ENCODE results near the gene TCHHL1. TPM values are rescaled to one million over a fixed set of nuclear protein-coding genes. Genes with fewer than 3 reads are reported as not detected.

Gene TCHHL1
- total RNA-seq, 2 donors from 2014 or later, result not detected

DNA sequence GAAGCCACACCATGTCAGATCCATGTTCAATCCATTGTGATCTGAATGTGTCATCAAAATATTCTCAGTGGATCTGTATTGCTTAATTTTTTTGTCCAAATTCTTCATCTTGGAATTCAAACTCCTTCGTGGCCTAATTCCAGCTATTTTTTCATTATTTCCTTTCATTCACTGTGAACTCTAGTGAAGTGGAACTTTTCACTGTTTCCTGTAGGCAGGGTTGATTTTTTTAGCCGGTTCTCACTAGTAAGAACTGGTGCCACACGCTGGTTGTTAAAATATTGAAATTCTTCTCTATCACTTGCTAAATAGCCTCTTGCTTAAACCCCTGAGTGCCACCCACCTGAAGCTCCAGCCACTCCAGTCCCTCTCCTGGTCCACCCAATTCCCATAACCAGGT lies 44.5 kb downstream of the TCHHL1 start:
- intact Hi-C loops (cut with DNase I), result no loop called here
- Histone ChIP-seq H3K4me3 (no peak overlapping the region), H3K9ac (ENCODE audit: low read depth in 2 of 2, low read length in 2 of 2) (no peak overlapping the region), H3K27ac (no peak overlapping the region), H3K27me3 (no peaks in the 10 kb centered on the region), H3K36me3 (no peaks in the 10 kb centered on the region), H3K9me3 (no peaks in the 10 kb centered on the region), H3K4me1 (peaks cover 5% of the 10 kb centered on the region)
- DNase-seq, result no peak
- TF ChIP-seq, protein P1, sequence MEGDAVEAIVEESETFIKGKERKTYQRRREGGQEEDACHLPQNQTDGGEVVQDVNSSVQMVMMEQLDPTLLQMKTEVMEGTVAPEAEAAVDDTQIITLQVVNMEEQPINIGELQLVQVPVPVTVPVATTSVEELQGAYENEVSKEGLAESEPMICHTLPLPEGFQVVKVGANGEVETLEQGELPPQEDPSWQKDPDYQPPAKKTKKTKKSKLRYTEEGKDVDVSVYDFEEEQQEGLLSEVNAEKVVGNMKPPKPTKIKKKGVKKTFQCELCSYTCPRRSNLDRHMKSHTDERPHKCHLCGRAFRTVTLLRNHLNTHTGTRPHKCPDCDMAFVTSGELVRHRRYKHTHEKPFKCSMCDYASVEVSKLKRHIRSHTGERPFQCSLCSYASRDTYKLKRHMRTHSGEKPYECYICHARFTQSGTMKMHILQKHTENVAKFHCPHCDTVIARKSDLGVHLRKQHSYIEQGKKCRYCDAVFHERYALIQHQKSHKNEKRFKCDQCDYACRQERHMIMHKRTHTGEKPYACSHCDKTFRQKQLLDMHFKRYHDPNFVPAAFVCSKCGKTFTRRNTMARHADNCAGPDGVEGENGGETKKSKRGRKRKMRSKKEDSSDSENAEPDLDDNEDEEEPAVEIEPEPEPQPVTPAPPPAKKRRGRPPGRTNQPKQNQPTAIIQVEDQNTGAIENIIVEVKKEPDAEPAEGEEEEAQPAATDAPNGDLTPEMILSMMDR (IDR thresholded peaks at IDR 0.05), result no peak

DNA sequence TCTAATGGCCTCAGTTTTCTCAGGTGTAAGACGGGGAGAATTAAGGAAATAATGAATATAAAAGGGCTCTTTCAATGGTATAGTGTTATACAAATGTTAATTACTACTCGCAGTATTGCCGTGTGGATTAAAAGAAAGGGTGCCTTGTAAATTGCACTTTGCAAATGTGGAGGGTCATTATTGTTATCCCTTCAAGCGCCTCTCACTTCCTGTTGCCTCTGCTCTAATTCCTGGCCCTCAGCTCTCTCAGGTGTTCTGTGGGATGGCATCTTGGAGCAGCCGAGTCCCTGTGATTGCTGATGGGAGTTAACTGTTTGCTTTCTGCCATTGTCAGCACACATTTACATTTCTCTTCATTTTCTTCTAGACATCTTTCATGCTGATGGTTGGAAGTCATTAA lies 45.0 kb downstream of the TCHHL1 start:
- intact Hi-C loops (cut with DNase I), result no loop called here
- H3K9me3 ChIP-seq, result no peaks in the 10 kb centered on the region
- TF ChIP-seq, protein P1 (IDR thresholded peaks at IDR 0.05), result no peak
- H3K27me3 ChIP-seq, result no peaks in the 10 kb centered on the region
- H3K4me3 ChIP-seq, result no peak overlapping the region
- peaks cover 5% of the 10 kb centered on the region for H3K4me1 ChIP-seq
- no peak overlapping the region for H3K27ac ChIP-seq
- no peak for DNase-seq
- H3K36me3 ChIP-seq, result no peaks in the 10 kb centered on the region
- H3K9ac ChIP-seq (ENCODE audit: low read depth in 2 of 2, low read length in 2 of 2), result no peak overlapping the region

DNA sequence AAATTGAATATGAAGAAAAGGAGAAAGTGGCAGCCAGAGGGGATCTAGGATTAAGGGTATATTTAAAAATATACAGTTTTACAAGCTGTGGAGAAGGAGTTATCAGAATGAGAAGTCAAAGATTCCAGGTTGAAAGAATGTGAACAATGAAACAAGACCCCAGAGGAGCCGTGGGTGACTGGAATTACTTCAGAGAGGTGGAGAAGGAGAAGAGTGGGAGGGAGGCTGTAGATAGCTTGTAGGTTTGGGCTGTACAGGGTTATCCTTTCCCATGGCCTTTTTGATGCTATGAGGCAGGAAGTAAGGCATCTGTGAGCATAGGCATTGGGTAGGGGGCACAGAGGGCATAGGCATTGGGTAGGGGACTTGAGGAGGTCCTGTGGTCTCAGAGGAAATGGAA lies 46.8 kb downstream of the TCHHL1 start:
- H3K4me3 ChIP-seq, result no peak overlapping the region
- peaks cover 1% of the 10 kb centered on the region for H3K4me1 ChIP-seq

DNA sequence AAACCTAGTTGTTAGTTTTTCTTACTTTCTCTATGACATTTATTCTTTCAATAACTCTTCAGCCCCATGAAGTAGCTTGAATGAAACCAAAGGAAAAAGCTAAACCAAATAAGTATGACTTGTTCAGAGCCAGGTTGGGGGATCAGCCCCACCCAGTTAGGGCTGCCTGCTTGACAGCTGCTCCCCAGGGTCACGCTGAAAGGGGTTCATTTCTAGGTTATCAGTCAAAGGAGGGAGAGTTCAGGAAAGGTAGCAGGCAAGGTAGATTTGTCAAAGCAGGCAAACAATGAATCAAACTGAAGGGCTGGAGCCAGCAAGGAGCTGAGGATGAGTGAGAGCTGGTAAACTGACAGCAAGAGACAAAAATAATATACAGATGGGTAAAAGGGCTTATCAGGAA lies 49.0 kb downstream of the TCHHL1 start:
- intact Hi-C loops (cut with DNase I), result no loop called here
- Histone ChIP-seq H3K36me3 (no peaks in the 10 kb centered on the region), H3K9ac (ENCODE audit: low read depth in 2 of 2, low read length in 2 of 2) (no peak overlapping the region), H3K4me3 (no peak overlapping the region), H3K9me3 (no peaks in the 10 kb centered on the region), H3K27ac (no peak overlapping the region), H3K27me3 (no peaks in the 10 kb centered on the region), H3K4me1 (no peaks in the 10 kb centered on the region)
- TF ChIP-seq, protein P1 (IDR thresholded peaks at IDR 0.05), result no peak
- no peak for DNase-seq

More for the DNA sequence above, 46.8 kb downstream of the TCHHL1 start:
- H3K27ac ChIP-seq, result no peak overlapping the region
- no peaks in the 10 kb centered on the region for H3K27me3 ChIP-seq
- no peaks in the 10 kb centered on the region for H3K9me3 ChIP-seq
- no peak for DNase-seq
- H3K9ac ChIP-seq (ENCODE audit: low read depth in 2 of 2, low read length in 2 of 2), result no peak overlapping the region
- TF ChIP-seq, protein P1 (IDR thresholded peaks at IDR 0.05), result no peak
- no peaks in the 10 kb centered on the region for H3K36me3 ChIP-seq
- intact Hi-C loops (cut with DNase I), result no loop called here

DNA sequence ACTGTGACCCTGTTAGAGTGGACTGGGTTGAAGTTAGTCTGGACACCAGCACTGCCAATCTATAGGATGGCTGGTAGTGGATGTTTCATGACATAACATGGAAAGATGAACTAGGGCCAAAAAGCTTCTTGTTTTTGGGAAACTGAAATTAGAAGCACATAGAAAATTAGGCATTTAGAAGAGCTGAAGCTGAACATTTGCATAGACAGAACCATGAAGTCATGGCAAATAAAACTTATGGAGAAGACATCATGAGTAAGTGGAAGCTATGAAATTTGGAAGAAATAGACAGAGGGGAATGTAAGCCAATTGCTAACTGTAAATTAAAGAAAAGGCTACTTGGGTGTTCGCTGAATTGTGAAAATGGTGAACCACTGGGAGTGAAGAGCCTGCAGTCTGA lies 49.4 kb downstream of the TCHHL1 start:
- no peak overlapping the region for H3K27ac ChIP-seq

More for the DNA sequence above, 49.4 kb downstream of the TCHHL1 start:
- Histone ChIP-seq H3K36me3 (no peaks in the 10 kb centered on the region), H3K4me3 (no peak overlapping the region), H3K4me1 (no peaks in the 10 kb centered on the region), H3K9ac (ENCODE audit: low read depth in 2 of 2, low read length in 2 of 2) (no peak overlapping the region), H3K9me3 (no peaks in the 10 kb centered on the region), H3K27me3 (no peaks in the 10 kb centered on the region)
- intact Hi-C loops (cut with DNase I), result no loop called here
- no peak for DNase-seq
- TF ChIP-seq, protein P1 (IDR thresholded peaks at IDR 0.05), result no peak

All from colonic mucosa (tissue), 4 donors.